Activated CD8-positive, alpha-beta memory T cell treated with anti-CD3 and anti-CD28 coated beads, Interleukin-2, amount 50 U/mL, for 24 hours (primary cell): ENCODE results near the gene STK39.
"Not testable (repeated sequence)": the region's sequence is repeated elsewhere in the genome, so short reads cannot be mapped to it uniquely, and the experiment has no call there.

Experiments
- DNase-seq: peaks from one replicate; pipeline ENCODE4 v3.0.0-alpha.2; 2020; ENCODE audit errors: extremely low read depth

Gene STK39

GRCh38 chr2:168089200-168089599 lies 158.2 kb downstream of the STK39 start:
- DNase-seq: no peak

- no peak for DNase-seq
Measured at GRCh38 chr2:168087401-168087800, 160.0 kb downstream of the STK39 start.

GRCh38 chr2:168086851-168087250 lies 160.5 kb downstream of the STK39 start:
- DNase-seq: no peak

- DNase-seq: no peak
Measured at GRCh38 chr2:168085801-168086361, 161.5 kb downstream of the STK39 start.

- DNase-seq: no peak
Measured at GRCh38 chr2:168084288-168084687, 163.1 kb downstream of the STK39 start.

GRCh38 chr2:168081452-168081851 lies 165.9 kb downstream of the STK39 start:
- DNase-seq: not testable (repeated sequence)

GRCh38 chr2:168079236-168079635 lies 168.2 kb downstream of the STK39 start:
- DNase-seq: no peak

- no peak for DNase-seq
Measured at GRCh38 chr2:168076731-168077130, 170.7 kb downstream of the STK39 start.

GRCh38 chr2:168075446-168075845 lies 171.9 kb downstream of the STK39 start:
- DNase-seq: no peak

- DNase-seq: no peak
Measured at GRCh38 chr2:168072626-168073303, 174.6 kb downstream of the STK39 start.

GRCh38 chr2:168064011-168064998 lies 183.1 kb downstream of the STK39 start:
- DNase-seq: no peak

- no peak for DNase-seq
Measured at GRCh38 chr2:168062936-168063335, 184.5 kb downstream of the STK39 start.

- no peak for DNase-seq
Measured at GRCh38 chr2:168062054-168062453, 185.3 kb downstream of the STK39 start.

GRCh38 chr2:168060986-168061750 lies 186.2 kb downstream of the STK39 start:
- DNase-seq: no peak

GRCh38 chr2:168059758-168060157 lies 187.6 kb downstream of the STK39 start:
- DNase-seq: no peak

- no peak for DNase-seq
Measured at GRCh38 chr2:168058675-168059074, 188.7 kb downstream of the STK39 start.

GRCh38 chr2:168056242-168056787 lies 191.1 kb downstream of the STK39 start:
- no peak for DNase-seq

GRCh38 chr2:168054657-168055056 lies 192.7 kb downstream of the STK39 start:
- DNase-seq: no peak

GRCh38 chr2:168053676-168054075 lies 193.7 kb downstream of the STK39 start:
- no peak for DNase-seq

- DNase-seq: no peak
Measured at GRCh38 chr2:168052773-168053172, 194.6 kb downstream of the STK39 start.

GRCh38 chr2:168050377-168050776 lies 197.0 kb downstream of the STK39 start:
- DNase-seq: no peak
